H9 (cell line): ENCODE data around the gene MLYCD. TPM values are rescaled to one million over a fixed set of nuclear protein-coding genes. Genes with fewer than 3 reads are reported as not detected.

ENCODE experiments used
- DNase-seq: peaks from one replicate; pipeline ENCODE4 v3.0.0-alpha.2; 2017
- H2AFZ ChIP-seq: one replicate; pipeline ENCODE4 v1.6.1; 2013; ENCODE audit warnings: mild to moderate bottlenecking, low read length, control low read depth, moderate library complexity
- H2AK5ac ChIP-seq: 2 replicates; pipeline ENCODE4 v1.6.1; 2013; ENCODE audit warnings: low read length, control low read depth, mixed read lengths; ENCODE audit not compliant: insufficient read length
- H2BK120ac ChIP-seq: one replicate; pipeline ENCODE4 v1.6.1; 2013; ENCODE audit warnings: low read depth, mild to moderate bottlenecking, low read length, control low read depth, inconsistent platforms; ENCODE audit not compliant: poor library complexity, severe bottlenecking
- H2BK12ac ChIP-seq: 2 replicates; pipeline ENCODE4 v1.6.1; 2013; ENCODE audit warnings: low read length, control low read depth, mixed read lengths, low read depth; ENCODE audit not compliant: insufficient read length
- H2BK15ac ChIP-seq: 2 replicates; pipeline ENCODE4 v1.6.1; 2013; ENCODE audit warnings: low read depth, low read length, control low read depth
- H2BK20ac ChIP-seq: one replicate; pipeline ENCODE4 v1.6.1; 2013; ENCODE audit warnings: low read depth, mild to moderate bottlenecking, low read length, control low read depth, inconsistent platforms; ENCODE audit not compliant: poor library complexity, severe bottlenecking
- H2BK5ac ChIP-seq: 2 replicates; pipeline ENCODE4 v1.6.1; 2013; ENCODE audit warnings: low read length, control low read depth, mixed read lengths; ENCODE audit not compliant: insufficient read length
- H3K14ac ChIP-seq: 2 replicates; pipeline ENCODE4 v1.6.1; 2013; ENCODE audit warnings: low read length, control low read depth; ENCODE audit not compliant: insufficient read depth
- H3K18ac ChIP-seq: 2 replicates; pipeline ENCODE4 v1.6.1; 2013; ENCODE audit warnings: low read depth, mild to moderate bottlenecking, mixed read lengths, low read length, control low read depth; ENCODE audit not compliant: insufficient read length
- H3K23ac ChIP-seq: 2 replicates; pipeline ENCODE4 v1.6.1; 2013; ENCODE audit warnings: low read length, control low read depth, mixed read lengths, low read depth; ENCODE audit not compliant: insufficient read length
- H3K23me2 ChIP-seq: 2 replicates; pipeline ENCODE4 v1.6.1; 2013; ENCODE audit warnings: low read depth, mild to moderate bottlenecking, mixed read lengths, low read length, control low read depth; ENCODE audit not compliant: insufficient read length, poor library complexity, severe bottlenecking
- H3K27ac ChIP-seq: 2 replicates; pipeline ENCODE4 v1.5.1; 2013; ENCODE audit warnings: low read length, control low read depth, mixed read lengths, low read depth; ENCODE audit not compliant: insufficient read length
- H3K27me3 ChIP-seq: 2 replicates; pipeline ENCODE4 v1.6.1; 2013; ENCODE audit warnings: low read length, control low read depth, inconsistent platforms; ENCODE audit not compliant: insufficient read depth
- H3K4ac ChIP-seq: 2 replicates; pipeline ENCODE4 v1.6.1; 2013; ENCODE audit warnings: low read depth, mild to moderate bottlenecking, control low read depth, inconsistent platforms, low read length, moderate library complexity
- H3K4me1 ChIP-seq: 2 replicates; pipeline ENCODE4 v1.6.1; 2013; ENCODE audit warnings: low read length, control low read depth, inconsistent platforms; ENCODE audit not compliant: insufficient read depth
- H3K4me2 ChIP-seq: 2 replicates; pipeline ENCODE4 v1.6.1; 2013; ENCODE audit warnings: low read length, control low read depth, mixed read lengths; ENCODE audit not compliant: insufficient read length, insufficient read depth
- H3K56ac ChIP-seq: 2 replicates; pipeline ENCODE4 v1.6.1; 2013; ENCODE audit warnings: low read depth, mild to moderate bottlenecking, mixed read lengths, low read length, control low read depth; ENCODE audit not compliant: insufficient read length
- H3K79me1 ChIP-seq: 2 replicates; pipeline ENCODE4 v1.6.1; 2013; ENCODE audit warnings: low read depth, mild to moderate bottlenecking, moderate library complexity, low read length, control low read depth, inconsistent platforms; ENCODE audit not compliant: insufficient read depth, poor library complexity, severe bottlenecking
- H3K79me2 ChIP-seq: 2 replicates; pipeline ENCODE4 v1.6.1; 2013; ENCODE audit warnings: low read length, control low read depth, inconsistent platforms; ENCODE audit not compliant: insufficient read depth
- H3K9ac ChIP-seq: 2 replicates; pipeline ENCODE4 v1.6.1; 2013; ENCODE audit warnings: low read length, control low read depth, mixed read lengths; ENCODE audit not compliant: insufficient read length; ENCODE audit errors: extremely low read depth
- H3K9me3 ChIP-seq: one replicate; pipeline ENCODE4 v1.6.1; 2013; ENCODE audit warnings: low read depth, low read length, inconsistent platforms; ENCODE audit not compliant: control insufficient read depth
- H3T11ph ChIP-seq: one replicate; pipeline ENCODE4 v1.6.1; 2013; ENCODE audit warnings: mild to moderate bottlenecking, low read length, control low read depth, inconsistent platforms
- H4K20me1 ChIP-seq: one replicate; pipeline ENCODE4 v1.6.1; 2013; ENCODE audit not compliant: control insufficient read depth, insufficient read length, insufficient read depth
- H4K5ac ChIP-seq: 2 replicates; pipeline ENCODE4 v1.6.1; 2013; ENCODE audit warnings: low read depth, mild to moderate bottlenecking, mixed read lengths, low read length, control low read depth; ENCODE audit not compliant: insufficient read length
- H4K8ac ChIP-seq: replicated peaks from 2 replicates; pipeline ENCODE4 v1.6.1; 2013; ENCODE audit warnings: low read length, control low read depth, mixed read lengths, low read depth; ENCODE audit not compliant: insufficient read length
- H4K91ac ChIP-seq: 2 replicates; pipeline ENCODE4 v1.6.1; 2013; ENCODE audit warnings: low read depth, mild to moderate bottlenecking, moderate library complexity, mixed read lengths, low read length, control low read depth; ENCODE audit not compliant: insufficient read length
- H3K27ac Mint-ChIP-seq, 3 experiments: 2 replicates in 2 of 3; 3 replicates in 1 of 3; pipeline ENCODE4 v1.8.0; 2020 to 2021; ENCODE audit warnings: mixed read lengths in 3 of 3, mild to moderate bottlenecking in 1 of 3, moderate library complexity in 1 of 3
- H3K27me3 Mint-ChIP-seq: 2 replicates; pipeline ENCODE4 v1.8.0; 2021; ENCODE audit warnings: low read depth, mild to moderate bottlenecking, moderate library complexity, mixed read lengths
- H3K36me3 Mint-ChIP-seq, 3 experiments: 2 replicates in 2 of 3; 3 replicates in 1 of 3; pipeline ENCODE4 v1.8.0; 2020 to 2021; ENCODE audit warnings: low read depth in 3 of 3, mixed read lengths in 3 of 3; ENCODE audit not compliant: insufficient read depth in 1 of 3
- H3K4me1 Mint-ChIP-seq, 2 experiments: 2 replicates each; pipeline ENCODE4 v1.8.0; 2020; ENCODE audit warnings: mixed read lengths in 2 of 2
- H3K4me3 Mint-ChIP-seq, 2 experiments: 2 replicates in 1 of 2; 3 replicates in 1 of 2; pipeline ENCODE4 v1.8.0; 2020 to 2021; ENCODE audit warnings: mild to moderate bottlenecking in 2 of 2, mixed read lengths in 2 of 2, moderate library complexity in 1 of 2
- H3K9me3 Mint-ChIP-seq, 2 experiments: 2 replicates in 1 of 2; 3 replicates in 1 of 2; pipeline ENCODE4 v1.8.0; 2020; ENCODE audit warnings: mild to moderate bottlenecking in 2 of 2, mixed read lengths in 2 of 2, moderate library complexity in 1 of 2
- CTCF ChIP-seq: fragments of 200-600 bp; sonication (generic); conservative IDR thresholded peaks from 3 replicates; pipeline ENCODE4 v1.8.0; 2021; ENCODE audit warnings: antibody characterized with exemption, mild to moderate bottlenecking
- WGBS: extraction: QIAGEN DNeasy Blood & Tissue Kit; methylation state at CpG from one replicate; pipeline ENCODE4 v1.1.7; 2013; ENCODE audit warnings: missing lambda C conversion rate, low lambda C conversion rate, mixed read lengths; ENCODE audit not compliant: insufficient read length; ENCODE audit errors: extremely low coverage; 5-methylcytosine and 5-hydroxymethylcytosine counted together
- total RNA-seq: library from RNA; stranded (reverse); gene quantifications from 2 replicates; pipeline ENCODE4 v1.2.1, GENCODE V29; 2021

Gene MLYCD
- total RNA-seq, 1 experiment from 2014 or later = 7.1 TPM

GRCh38 chr16:83959656-83960434, 60.9 kb downstream of the MLYCD start:
- Histone ChIP-seq H3K79me2 (no peaks in the 10 kb centered on the region), H4K5ac (no peak overlapping the region), H3K79me1 (no peaks in the 10 kb centered on the region), H2BK5ac (no peak overlapping the region), H3K18ac (no peak overlapping the region), H2BK20ac (no peak overlapping the region), H2BK120ac (no peak overlapping the region), H4K8ac (no peak overlapping the region), H3K9ac (no peak overlapping the region), H2AK5ac (no peak overlapping the region), H3K4ac (no peak overlapping the region), H3K4me2 (no peak overlapping the region), H3K27me3 (no peaks in the 10 kb centered on the region), H3K23ac (no peak overlapping the region), H2BK15ac (no peak overlapping the region), H3K4me1 (no peaks in the 10 kb centered on the region), H3K23me2 (no peaks in the 10 kb centered on the region), H2AFZ (no peak overlapping the region), H2BK12ac (no peak overlapping the region), H4K20me1 (no peaks in the 10 kb centered on the region), H3K9me3 (no peaks in the 10 kb centered on the region), H3K14ac (no peak overlapping the region), H3K27ac (no peak overlapping the region), H3K56ac (no peak overlapping the region), H3T11ph (no peak overlapping the region), H4K91ac (no peak overlapping the region)
- peaks cover 3% of the 10 kb centered on the region in 2 experiments; a peak in 1 of 4 replicates for H3K4me1 Mint-ChIP-seq
- DNase-seq = no peak
- H3K9me3 Mint-ChIP-seq = no peaks in the 10 kb centered on the region
- peaks cover 0 to 2% (median 0%) of the 10 kb centered on the region in 3 experiments; a peak in 1 of 7 replicates for H3K36me3 Mint-ChIP-seq
- no peak for TF ChIP-seq CTCF
- WGBS = no CpG with 5 or more reads among the region's 12 CpGs
- H3K4me3 Mint-ChIP-seq = no peak overlapping the region
- H3K27ac Mint-ChIP-seq = no peak overlapping the region
- 0 out of 2 replicates have a peak, but pooled peaks cover 2% of the 10 kb centered on the region for H3K27me3 Mint-ChIP-seq
